H1 (cell line): ENCODE results near the gene MYLK3. TPM values are rescaled to one million over a fixed set of nuclear protein-coding genes. Genes with fewer than 3 reads are reported as not detected.

Experiments
- CTCF ChIA-PET: fragments of 300-600 bp; sonication (Branson Sonifier 250); formaldehyde crosslinking; loops from one replicate; lab custom pipeline; 2021; ENCODE audit not compliant: partially characterized antibody; lab: Charles Lee
- POLR2A ChIA-PET: fragments of 300-600 bp; sonication (Branson Sonifier 250); formaldehyde crosslinking; loops from one replicate; lab custom pipeline; 2021; ENCODE audit warnings: inconsistent platforms; ENCODE audit not compliant: partially characterized antibody; lab: Charles Lee
- DNase-seq, 2 experiments: peaks; one replicate each; pipeline versions ENCODE4 v3.0.0 to v3.0.0-alpha.2; 2010 to 2022; ENCODE audit warnings: low spot score in 2 of 2, low read depth in 1 of 2, mixed read lengths in 1 of 2
- FAIRE-seq: peaks from 2 replicates; lab custom pipeline; 2011; peaks lifted over from hg19 to GRCh38; lab: Jason Lieb, UNC
- H2AFZ ChIP-seq: 2 replicates; pipeline ENCODE4 v1.8.1; 2012; ENCODE audit warnings: low read length, inconsistent platforms
- H2AK5ac ChIP-seq: 2 replicates; pipeline ENCODE4 v1.6.1; 2013; ENCODE audit warnings: low read depth, low read length
- H2BK120ac ChIP-seq: replicated peaks from 2 replicates; pipeline ENCODE3; 2013; ENCODE audit warnings: low read depth, low read length, inconsistent platforms
- H2BK12ac ChIP-seq: 2 replicates; pipeline ENCODE4 v1.6.1; 2013; ENCODE audit warnings: low read depth, low read length
- H2BK15ac ChIP-seq: 2 replicates; pipeline ENCODE4 v1.6.1; 2013; ENCODE audit warnings: low read length
- H2BK20ac ChIP-seq: 2 replicates; pipeline ENCODE4 v1.6.1; 2013; ENCODE audit warnings: low read length
- H2BK5ac ChIP-seq: 2 replicates; pipeline ENCODE4 v1.6.1; 2013; ENCODE audit warnings: low read depth, low read length
- H3K14ac ChIP-seq: 2 replicates; pipeline ENCODE4 v1.6.1; 2013; ENCODE audit warnings: inconsistent platforms; ENCODE audit not compliant: insufficient read length
- H3K18ac ChIP-seq: 2 replicates; pipeline ENCODE4 v1.6.1; 2013; ENCODE audit warnings: low read length; ENCODE audit errors: extremely low read depth
- H3K23ac ChIP-seq: 2 replicates; pipeline ENCODE4 v1.6.1; 2013; ENCODE audit warnings: inconsistent platforms; ENCODE audit not compliant: insufficient read length
- H3K23me2 ChIP-seq: 2 replicates; pipeline ENCODE4 v1.6.1; 2013; ENCODE audit warnings: low read depth, low read length
- H3K27ac ChIP-seq: 2 replicates; pipeline ENCODE4 v1.6.1; 2011; ENCODE audit warnings: low read depth, low read length, inconsistent platforms
- H3K27me3 ChIP-seq, 4 experiments: replicated peaks in 1 of 4; 1 replicate in 1 of 4; 2 replicates in 3 of 4; pipeline versions ENCODE4 v1.6.1 to v1.8.1; 2011 to 2013; ENCODE audit warnings: low read length in 3 of 4, mild to moderate bottlenecking in 3 of 4, inconsistent platforms in 2 of 4, mixed read lengths in 2 of 4, moderate library complexity in 1 of 4; ENCODE audit not compliant: control insufficient read depth in 3 of 4, insufficient read depth in 3 of 4; ENCODE audit errors: extremely low read depth in 1 of 4
- H3K36me3 ChIP-seq, 4 experiments: 2 replicates each; pipeline versions ENCODE4 v1.6.1 to v1.8.1; 2011 to 2013; ENCODE audit warnings: mild to moderate bottlenecking in 4 of 4, low read length in 3 of 4, moderate library complexity in 2 of 4, control low read depth in 1 of 4, inconsistent platforms in 1 of 4; ENCODE audit not compliant: insufficient read depth in 4 of 4, control insufficient read depth in 2 of 4
- H3K4ac ChIP-seq: replicated peaks from 2 replicates; pipeline ENCODE3; 2013; ENCODE audit warnings: low read length, low read depth, mixed read lengths, inconsistent platforms; ENCODE audit not compliant: insufficient read length
- H3K4me1 ChIP-seq, 4 experiments: replicated peaks in 1 of 4; 1 replicate in 1 of 4; 2 replicates in 3 of 4; pipeline versions ENCODE4 v1.6.1 to v1.8.1; 2011 to 2013; ENCODE audit warnings: low read length in 3 of 4, inconsistent platforms in 2 of 4, mixed read lengths in 1 of 4; ENCODE audit not compliant: insufficient read depth in 4 of 4, control insufficient read depth in 3 of 4
- H3K4me2 ChIP-seq, 2 experiments: 2 replicates each; pipeline versions ENCODE4 v1.6.1 to v1.8.1; 2011 to 2013; ENCODE audit warnings: low read depth in 2 of 2, low read length in 2 of 2, control low read depth in 1 of 2, inconsistent platforms in 1 of 2, mild to moderate bottlenecking in 1 of 2; ENCODE audit not compliant: insufficient read depth in 1 of 2
- H3K4me3 ChIP-seq, 4 experiments: fragments of 200-600, 300-600 bp in 1 of 4; sonication (generic), shearing (Covaris generic), sonication (Bioruptor Twin) in 1 of 4; 2 replicates each; pipeline versions ENCODE4 v1.5.1 to v1.8.1; 2011 to 2016; ENCODE audit warnings: low read length in 4 of 4, low read depth in 3 of 4, control low read depth in 2 of 4, inconsistent platforms in 2 of 4, mild to moderate bottlenecking in 2 of 4, mixed read lengths in 1 of 4, moderate library complexity in 1 of 4; ENCODE audit not compliant: insufficient read depth in 2 of 4; ENCODE audit errors: extremely low read depth in 1 of 4
- H3K56ac ChIP-seq: replicated peaks from 2 replicates; pipeline ENCODE3; 2013; ENCODE audit warnings: low read depth, mild to moderate bottlenecking, mixed read lengths, low read length, inconsistent platforms; ENCODE audit not compliant: insufficient read length
- H3K79me1 ChIP-seq: 2 replicates; pipeline ENCODE4 v1.6.1; 2013; ENCODE audit warnings: low read depth, low read length, control low read depth
- H3K79me2 ChIP-seq, 2 experiments: 2 replicates each; pipeline versions ENCODE4 v1.6.1 to v1.8.1; 2012 to 2013; ENCODE audit warnings: low read length in 2 of 2, mild to moderate bottlenecking in 2 of 2, inconsistent platforms in 1 of 2; ENCODE audit not compliant: insufficient read depth in 2 of 2, control insufficient read depth in 1 of 2
- H3K9ac ChIP-seq, 4 experiments: replicated peaks in 1 of 4; 1 replicate in 1 of 4; 2 replicates in 3 of 4; pipeline versions ENCODE4 v1.6.1 to v1.8.1; 2011 to 2013; ENCODE audit warnings: low read depth in 3 of 4, low read length in 3 of 4, control low read depth in 2 of 4, mild to moderate bottlenecking in 2 of 4, moderate library complexity in 2 of 4, inconsistent platforms in 1 of 4; ENCODE audit errors: extremely low read depth in 1 of 4
- H3K9me3 ChIP-seq, 2 experiments: 2 replicates each; pipeline versions ENCODE4 v1.6.1 to v1.8.1; 2012 to 2013; ENCODE audit warnings: mild to moderate bottlenecking in 2 of 2, moderate library complexity in 2 of 2, control low read depth in 1 of 2, inconsistent platforms in 1 of 2, low read depth in 1 of 2, low read length in 1 of 2, mixed read lengths in 1 of 2; ENCODE audit not compliant: insufficient read depth in 2 of 2
- H4K20me1 ChIP-seq, 2 experiments: replicated peaks in 1 of 2; 2 replicates each; pipeline versions ENCODE3 to v1.8.1; 2011 to 2013; ENCODE audit warnings: inconsistent platforms in 2 of 2, low read length in 2 of 2, mild to moderate bottlenecking in 1 of 2; ENCODE audit not compliant: insufficient read depth in 2 of 2, control insufficient read depth in 1 of 2
- H4K5ac ChIP-seq: 2 replicates; pipeline ENCODE4 v1.6.1; 2013; ENCODE audit warnings: low read length, low read depth, mixed read lengths, inconsistent platforms; ENCODE audit not compliant: insufficient read length
- H4K8ac ChIP-seq: 2 replicates; pipeline ENCODE4 v1.8.0; 2013; ENCODE audit warnings: mild to moderate bottlenecking, moderate library complexity, low read length, inconsistent platforms; ENCODE audit not compliant: insufficient read depth; ENCODE audit errors: extremely low read depth
- H4K91ac ChIP-seq: replicated peaks from 2 replicates; pipeline ENCODE3; 2013; ENCODE audit warnings: low read length, mixed read lengths, inconsistent platforms; ENCODE audit not compliant: insufficient read length
- CTBP2 ChIP-seq: IDR thresholded peaks from 2 replicates; pipeline ENCODE4 v1.7.0; 2011; ENCODE audit warnings: borderline replicate concordance, mild to moderate bottlenecking, moderate library complexity, mixed read lengths, low read length; ENCODE audit not compliant: insufficient read depth, insufficient read length
- RAD21 ChIP-seq, 2 experiments: IDR thresholded peaks in 1 of 2; conservative IDR thresholded peaks in 1 of 2; 2 replicates each; pipeline ENCODE4 v1.6.1; 2011; ENCODE audit warnings: low read depth in 2 of 2, low read length in 2 of 2, improper control_type of control experiment in 1 of 2, inconsistent platforms in 1 of 2, mild to moderate bottlenecking in 1 of 2, moderate library complexity in 1 of 2
- RFX5 ChIP-seq: IDR thresholded peaks from 2 replicates; pipeline ENCODE4 v1.6.1; 2011; ENCODE audit warnings: low read depth, low read length, improper control_type of control experiment, borderline replicate concordance
- SP4 ChIP-seq: IDR thresholded peaks from 2 replicates; pipeline ENCODE4 v1.6.1; 2012; ENCODE audit warnings: low read length, inconsistent platforms
- SUZ12 ChIP-seq: fragments of 200-600 bp; sonication (generic); IDR thresholded peaks from 2 replicates; pipeline ENCODE4 v1.6.1; 2012; ENCODE audit warnings: mild to moderate bottlenecking, inconsistent platforms, low read length, moderate library complexity, mixed read lengths
- TAF7 ChIP-seq: optimal IDR thresholded peaks from 2 replicates; pipeline ENCODE3; 2011; ENCODE audit warnings: low read depth, mild to moderate bottlenecking, inconsistent platforms, low read length, moderate library complexity, borderline replicate concordance
- TBP ChIP-seq: IDR thresholded peaks from 2 replicates; pipeline ENCODE4 v1.6.1; 2011; ENCODE audit warnings: low read depth, low read length, improper control_type of control experiment
- WGBS, 2 experiments: shearing (Covaris generic) in 1 of 2; methylation state at CpG; one replicate each; pipeline versions ENCODE4 v1.1.6 to v1.1.7; 2013 to 2015; ENCODE audit warnings: low lambda C conversion rate in 2 of 2, mixed read lengths in 2 of 2, inconsistent platforms in 1 of 2, low coverage in 1 of 2, missing lambda C conversion rate in 1 of 2; ENCODE audit not compliant: insufficient replicate concordance in 2 of 2, insufficient coverage in 1 of 2, insufficient read length in 1 of 2; ENCODE audit errors: extremely low coverage in 1 of 2, missing lambda C conversion rate in 1 of 2; 5-methylcytosine and 5-hydroxymethylcytosine counted together
- polyA plus RNA-seq, 7 experiments: library from polyadenylated mRNA; depleted of rRNA in 3 of 7; stranded (reverse) in 5 of 7; unstranded in 2 of 7; fragments of >200 nt in 5 of 7; fragments of 200-250 nt in 2 of 7; gene quantifications; 1 replicate in 5 of 7; 2 replicates in 1 of 7; 4 replicates in 1 of 7; pipeline versions ENCODE4 v1.2.1 to v1.2.3, GENCODE V29; 2011 to 2013; ENCODE audit warnings: missing spikeins in 2 of 7, mixed read lengths in 2 of 7
- total RNA-seq: library from RNA; stranded (reverse); fragmentation: NEBNext Ultra II Directional; extraction: Animal tissue kit (Norgen Biotek cat#: 25700); gene quantifications from 2 replicates; pipeline ENCODE4 v1.2.1, GENCODE V29; 2021

Gene MYLK3
- total and polyA plus RNA-seq, 2 of the 8 experiments (the other 6 are each of a cell fraction or from before 2014, with no cell fraction given) = 0.14 to 0.35 TPM

DNA sequence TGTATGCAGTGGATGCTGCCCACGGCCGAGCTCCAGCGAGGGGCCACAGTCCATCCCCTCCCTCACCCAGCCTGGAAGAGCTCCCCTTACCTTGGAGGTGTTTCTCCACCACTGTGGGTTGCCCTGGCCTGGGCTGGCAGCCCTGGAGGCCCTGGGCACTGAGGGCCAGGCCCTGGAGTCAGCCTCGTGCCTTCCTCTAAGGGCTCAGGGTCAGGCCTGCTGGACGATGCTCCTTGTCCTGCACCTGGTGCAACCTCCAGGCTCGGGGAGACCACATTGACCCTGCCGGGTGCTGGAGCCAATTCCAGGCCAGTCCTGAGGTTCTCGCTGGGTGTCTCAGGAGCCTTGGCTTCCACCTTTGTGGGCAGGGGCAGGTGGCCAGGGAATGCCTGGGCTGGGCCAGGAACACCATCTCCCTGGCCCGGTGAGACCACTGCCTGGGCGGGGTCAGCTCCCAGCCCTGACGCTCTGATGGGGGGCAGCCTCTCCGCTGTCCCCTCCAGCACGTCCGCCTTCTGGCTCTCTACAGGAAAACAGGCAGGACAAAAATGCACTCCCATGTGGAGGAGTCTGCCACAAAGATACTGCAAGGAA, 10.4 kb downstream of the MYLK3 start:
- H4K8ac ChIP-seq = peak overlapping the region; percentile 59; the same call in 1 of the 2 replicates
- H3K18ac ChIP-seq = no peak overlapping the region
- no peak overlapping the region for H2BK12ac ChIP-seq
- no peak overlapping the region for H4K5ac ChIP-seq
- no peaks in the 10 kb centered on the region for H3K36me3 ChIP-seq
- ChIA-PET POLR2A (interaction anchor here (0.9 to 1.1 kb wide), 2 partner anchors 14 to 46 kb away, joined by 3 read pairs; no protein-coding TSS in a partner anchor), CTCF (interaction anchor here (0.5 to 2.0 kb wide), 7 partner anchors 8 to 286 kb away, joined by 3 to 5 read pairs (median 3); no protein-coding TSS in a partner anchor)
- H4K91ac ChIP-seq = no peak overlapping the region
- H3K4me1 ChIP-seq = peaks cover 0 to under 1% (median 0%) of the 10 kb centered on the region in 4 experiments; a peak in 2 of 7 replicates
- no peak overlapping the region for H3K23ac ChIP-seq
- no peak overlapping the region for H3K4me3 ChIP-seq
- no peak overlapping the region for H3K4ac ChIP-seq
- no peaks in the 10 kb centered on the region for H3K9me3 ChIP-seq
- H4K20me1 ChIP-seq = no peaks in the 10 kb centered on the region
- H3K79me1 ChIP-seq = no peaks in the 10 kb centered on the region
- no peak overlapping the region for H2BK120ac ChIP-seq
- H3K27me3 ChIP-seq = no peaks in the 10 kb centered on the region
- WGBS, 2 experiments = 91% methylated on average over 11 of the region's 14 CpGs; no CpG with 5 or more reads in 1 of the 2 experiments
- no peak overlapping the region for H3K56ac ChIP-seq
- H3K79me2 ChIP-seq = no peaks in the 10 kb centered on the region
- TF ChIP-seq SP4 = no peak
- no peak for TF ChIP-seq CTBP2
- TF ChIP-seq SUZ12 = no peak
- TF ChIP-seq RFX5 = no peak
- TF ChIP-seq TBP = no peak
- no peak for TF ChIP-seq RAD21 (IDR thresholded peaks at IDR 0.05 in 1 of 2, conservative IDR thresholded peaks at IDR 0.05 in 1 of 2; ENCODE audit: low read depth in 2 of 2, low read length in 2 of 2)
- no peak for TF ChIP-seq TAF7
- H3K4me2 ChIP-seq = no peak overlapping the region
- H3K9ac ChIP-seq = no peak overlapping the region
- FAIRE-seq (no peak), DNase-seq (no peak)
- no peaks in the 10 kb centered on the region for H3K23me2 ChIP-seq
- H3K14ac ChIP-seq = no peak overlapping the region
- no peak overlapping the region for H3K27ac ChIP-seq
- peak overlapping the region; percentile 61; the same call in 1 of the 2 replicates for H2BK20ac ChIP-seq
- H2BK5ac ChIP-seq = no peak overlapping the region
- no peak overlapping the region for H2BK15ac ChIP-seq
- no peak overlapping the region for H2AFZ ChIP-seq
- H2AK5ac ChIP-seq = no peak overlapping the region
